ENCODE results near the gene NAT16. TPM values are rescaled to one million over a fixed set of nuclear protein-coding genes. Genes with fewer than 3 reads are reported as not detected.

Gene NAT16
- total and polyA plus RNA-seq, 9 of the 15 experiments (the other 6 are each of a cell fraction or from before 2014, with no cell fraction given) = 0.04 TPM; not detected in 8

DNA sequence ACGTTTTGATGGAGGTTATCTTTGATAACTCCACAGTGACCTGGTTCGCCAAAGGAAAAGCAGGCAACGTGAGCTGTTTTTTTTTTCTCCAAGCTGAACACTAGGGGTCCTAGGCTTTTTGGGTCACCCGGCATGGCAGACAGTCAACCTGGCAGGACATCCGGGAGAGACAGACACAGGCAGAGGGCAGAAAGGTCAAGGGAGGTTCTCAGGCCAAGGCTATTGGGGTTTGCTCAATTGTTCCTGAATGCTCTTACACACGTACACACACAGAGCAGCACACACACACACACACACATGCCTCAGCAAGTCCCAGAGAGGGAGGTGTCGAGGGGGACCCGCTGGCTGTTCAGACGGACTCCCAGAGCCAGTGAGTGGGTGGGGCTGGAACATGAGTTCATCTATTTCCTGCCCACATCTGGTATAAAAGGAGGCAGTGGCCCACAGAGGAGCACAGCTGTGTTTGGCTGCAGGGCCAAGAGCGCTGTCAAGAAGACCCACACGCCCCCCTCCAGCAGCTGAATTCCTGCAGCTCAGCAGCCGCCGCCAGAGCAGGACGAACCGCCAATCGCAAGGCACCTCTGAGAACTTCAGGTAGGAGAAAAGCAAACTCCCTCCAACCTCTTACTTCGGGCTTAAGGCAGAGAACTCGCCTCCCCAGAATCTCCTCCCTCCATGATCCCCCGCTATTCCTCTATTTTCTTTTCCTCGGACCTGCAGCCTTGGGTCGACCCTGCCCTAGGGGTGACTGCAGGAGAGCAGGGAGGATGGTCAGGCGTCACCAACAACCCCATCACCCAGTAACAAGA is 53.2 kb downstream of the NAT16 start, which contains the start of gene SERPINE1 (continued):
- no peak for TF ChIP-seq BRCA1 (IDR thresholded peaks at IDR 0.05)
- no peak for TF ChIP-seq BRCA1 (CRISPR knock-in tag; IDR thresholded peaks at IDR 0.05)
- TF ChIP-seq LARP7 (IDR thresholded peaks at IDR 0.05) = no peak
- TF ChIP-seq TCF3 (CRISPR knock-in tag; IDR thresholded peaks at IDR 0.05) = peak; percentile 21; the same call in 1 of the 2 replicates
- TF ChIP-seq, protein P1, sequence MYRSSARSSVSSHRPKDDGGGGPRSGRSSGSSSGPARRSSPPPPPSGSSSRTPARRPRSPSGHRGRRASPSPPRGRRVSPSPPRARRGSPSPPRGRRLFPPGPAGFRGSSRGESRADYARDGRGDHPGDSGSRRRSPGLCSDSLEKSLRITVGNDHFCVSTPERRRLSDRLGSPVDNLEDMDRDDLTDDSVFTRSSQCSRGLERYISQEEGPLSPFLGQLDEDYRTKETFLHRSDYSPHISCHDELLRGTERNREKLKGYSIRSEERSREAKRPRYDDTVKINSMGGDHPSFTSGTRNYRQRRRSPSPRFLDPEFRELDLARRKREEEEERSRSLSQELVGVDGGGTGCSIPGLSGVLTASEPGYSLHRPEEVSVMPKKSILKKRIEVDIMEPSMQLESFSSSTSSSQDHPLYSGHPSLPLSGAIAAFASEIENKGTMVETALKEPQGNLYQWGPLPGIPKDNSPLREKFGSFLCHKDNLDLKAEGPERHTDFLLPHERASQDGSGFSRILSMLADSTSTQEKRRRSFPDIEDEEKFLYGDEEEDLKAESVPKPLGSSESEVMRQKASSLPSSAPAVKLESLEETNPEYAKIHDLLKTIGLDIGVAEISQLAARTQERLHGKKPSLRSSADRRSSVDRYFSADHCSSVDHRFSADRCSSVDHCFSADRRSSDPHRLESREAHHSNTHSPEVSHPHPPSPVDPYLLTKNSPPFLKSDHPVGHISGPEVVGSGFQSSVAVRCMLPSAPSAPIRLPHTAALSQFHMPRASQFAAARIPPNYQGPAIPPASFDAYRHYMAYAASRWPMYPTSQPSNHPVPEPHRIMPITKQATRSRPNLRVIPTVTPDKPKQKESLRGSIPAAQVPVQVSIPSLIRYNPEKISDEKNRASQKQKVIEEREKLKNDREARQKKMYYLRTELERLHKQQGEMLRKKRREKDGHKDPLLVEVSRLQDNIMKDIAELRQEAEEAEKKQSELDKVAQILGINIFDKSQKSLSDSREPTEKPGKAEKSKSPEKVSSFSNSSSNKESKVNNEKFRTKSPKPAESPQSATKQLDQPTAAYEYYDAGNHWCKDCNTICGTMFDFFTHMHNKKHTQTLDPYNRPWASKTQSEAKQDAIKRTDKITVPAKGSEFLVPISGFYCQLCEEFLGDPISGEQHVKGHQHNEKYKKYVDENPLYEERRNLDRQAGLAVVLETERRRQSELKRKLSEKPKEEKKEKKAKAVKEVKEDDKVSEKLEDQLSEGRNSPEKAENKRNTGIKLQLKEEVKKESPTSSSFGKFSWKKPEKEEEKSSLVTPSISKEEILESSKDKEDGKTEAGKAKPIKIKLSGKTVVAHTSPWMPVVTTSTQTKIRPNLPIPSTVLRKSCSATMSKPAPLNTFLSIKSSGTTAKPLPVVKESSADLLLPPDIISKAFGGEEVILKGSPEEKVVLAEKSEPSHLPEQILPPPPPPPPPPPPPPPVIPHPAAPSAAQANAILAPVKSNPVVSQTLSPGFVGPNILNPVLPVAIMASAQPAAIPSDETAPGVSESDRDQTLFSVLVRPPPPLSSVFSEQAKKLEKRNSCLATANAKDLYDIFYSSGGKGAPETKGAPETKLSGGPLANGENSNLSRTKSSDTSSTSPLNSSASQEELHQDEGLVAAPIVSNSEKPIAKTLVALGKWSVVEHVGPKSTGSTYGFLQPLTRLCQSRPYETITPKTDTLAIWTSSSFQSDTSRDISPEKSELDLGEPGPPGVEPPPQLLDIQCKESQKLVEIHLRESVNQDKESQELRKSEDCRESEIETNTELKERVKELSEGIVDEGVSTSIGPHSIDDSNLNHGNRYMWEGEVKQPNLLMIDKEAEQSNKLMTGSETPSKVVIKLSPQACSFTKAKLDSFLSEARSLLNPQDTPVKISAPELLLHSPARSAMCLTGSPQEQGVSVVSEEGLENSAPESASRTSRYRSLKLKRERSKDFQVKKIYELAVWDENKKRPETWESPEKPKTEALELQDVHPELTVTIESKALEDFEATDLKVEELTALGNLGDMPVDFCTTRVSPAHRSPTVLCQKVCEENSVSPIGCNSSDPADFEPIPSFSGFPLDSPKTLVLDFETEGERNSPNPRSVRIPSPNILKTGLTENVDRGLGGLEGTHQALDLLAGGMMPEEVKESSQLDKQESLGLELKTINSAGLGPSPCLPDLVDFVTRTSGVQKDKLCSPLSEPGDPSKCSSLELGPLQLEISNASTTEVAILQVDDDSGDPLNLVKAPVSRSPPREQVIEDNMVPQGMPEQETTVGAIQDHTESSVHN (IDR thresholded peaks at IDR 0.05; ENCODE audit: borderline replicate concordance in 1 of 2, low read depth in 1 of 2) = no peak
- no peak for TF ChIP-seq ZKSCAN3 (CRISPR knock-in tag; IDR thresholded peaks at IDR 0.05)
- TF ChIP-seq, protein P2, sequence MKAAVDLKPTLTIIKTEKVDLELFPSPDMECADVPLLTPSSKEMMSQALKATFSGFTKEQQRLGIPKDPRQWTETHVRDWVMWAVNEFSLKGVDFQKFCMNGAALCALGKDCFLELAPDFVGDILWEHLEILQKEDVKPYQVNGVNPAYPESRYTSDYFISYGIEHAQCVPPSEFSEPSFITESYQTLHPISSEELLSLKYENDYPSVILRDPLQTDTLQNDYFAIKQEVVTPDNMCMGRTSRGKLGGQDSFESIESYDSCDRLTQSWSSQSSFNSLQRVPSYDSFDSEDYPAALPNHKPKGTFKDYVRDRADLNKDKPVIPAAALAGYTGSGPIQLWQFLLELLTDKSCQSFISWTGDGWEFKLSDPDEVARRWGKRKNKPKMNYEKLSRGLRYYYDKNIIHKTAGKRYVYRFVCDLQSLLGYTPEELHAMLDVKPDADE (conservative IDR thresholded peaks at IDR 0.05; ENCODE audit: control insufficient read depth, low read depth, low read length) = no peak
- no peak for TF ChIP-seq ZNF175 (CRISPR knock-in tag; IDR thresholded peaks at IDR 0.05; ENCODE audit: low read depth)
- no peak for TF ChIP-seq ASH1L (IDR thresholded peaks at IDR 0.05; ENCODE audit: borderline replicate concordance, low read depth, partially characterized antibody)
- TF ChIP-seq NONO (IDR thresholded peaks at IDR 0.05; ENCODE audit: low read depth in 2 of 2, low read length in 1 of 2) = no peak
- TF ChIP-seq, protein P3, sequence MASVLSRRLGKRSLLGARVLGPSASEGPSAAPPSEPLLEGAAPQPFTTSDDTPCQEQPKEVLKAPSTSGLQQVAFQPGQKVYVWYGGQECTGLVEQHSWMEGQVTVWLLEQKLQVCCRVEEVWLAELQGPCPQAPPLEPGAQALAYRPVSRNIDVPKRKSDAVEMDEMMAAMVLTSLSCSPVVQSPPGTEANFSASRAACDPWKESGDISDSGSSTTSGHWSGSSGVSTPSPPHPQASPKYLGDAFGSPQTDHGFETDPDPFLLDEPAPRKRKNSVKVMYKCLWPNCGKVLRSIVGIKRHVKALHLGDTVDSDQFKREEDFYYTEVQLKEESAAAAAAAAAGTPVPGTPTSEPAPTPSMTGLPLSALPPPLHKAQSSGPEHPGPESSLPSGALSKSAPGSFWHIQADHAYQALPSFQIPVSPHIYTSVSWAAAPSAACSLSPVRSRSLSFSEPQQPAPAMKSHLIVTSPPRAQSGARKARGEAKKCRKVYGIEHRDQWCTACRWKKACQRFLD (CRISPR knock-in tag; IDR thresholded peaks at IDR 0.05) = peak; percentile 74; the same call in 1 of the 2 replicates
- no peak for TF ChIP-seq ZNF121 (CRISPR knock-in tag; conservative IDR thresholded peaks at IDR 0.05)
- no peak for TF ChIP-seq SETDB1 (IDR thresholded peaks at IDR 0.05; ENCODE audit: low read length)
- TF ChIP-seq NUFIP1 (IDR thresholded peaks at IDR 0.05; ENCODE audit: partially characterized antibody) = no peak
- TF ChIP-seq TEAD1 (CRISPR knock-in tag; IDR thresholded peaks at IDR 0.05) = no peak
- TF ChIP-seq, protein P4, sequence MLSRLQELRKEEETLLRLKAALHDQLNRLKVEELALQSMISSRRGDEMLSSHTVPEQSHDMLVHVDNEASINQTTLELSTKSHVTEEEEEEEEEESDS (CRISPR knock-in tag; IDR thresholded peaks at IDR 0.05) = no peak
- TF ChIP-seq ZNF354B (CRISPR knock-in tag; IDR thresholded peaks at IDR 0.05) = no peak
- TF ChIP-seq PHB2 (IDR thresholded peaks at IDR 0.05; ENCODE audit: low read depth) = no peak
